Nephron progenitor cell (in vitro differentiated cells): ENCODE measurements around the gene ARHGAP32.

Experiments
- DNase-seq: peaks from one replicate; pipeline ENCODE4 v3.0.0; 2021
- H3K27ac Mint-ChIP-seq: 2 replicates; pipeline ENCODE4 v1.8.0; 2021; ENCODE audit warnings: mild to moderate bottlenecking, moderate library complexity, mixed read lengths
- H3K27me3 Mint-ChIP-seq: 2 replicates; pipeline ENCODE4 v1.8.0; 2021; ENCODE audit warnings: mild to moderate bottlenecking, low read depth, mixed read lengths; ENCODE audit not compliant: poor library complexity
- H3K36me3 Mint-ChIP-seq: 2 replicates; pipeline ENCODE4 v1.8.0; 2021; ENCODE audit warnings: low read depth, mixed read lengths
- H3K4me1 Mint-ChIP-seq: 2 replicates; pipeline ENCODE4 v1.8.0; 2021; ENCODE audit warnings: mixed read lengths
- H3K4me3 Mint-ChIP-seq: 2 replicates; pipeline ENCODE4 v1.8.0; 2021; ENCODE audit warnings: mild to moderate bottlenecking, moderate library complexity, mixed read lengths
- H3K9me3 Mint-ChIP-seq: 2 replicates; pipeline ENCODE4 v1.8.0; 2021; ENCODE audit warnings: mild to moderate bottlenecking, moderate library complexity, mixed read lengths
- TF ChIP-seq, protein P1 (sequence below): fragments of 200-600 bp; sonication (generic); IDR thresholded peaks from 2 replicates; pipeline ENCODE4 v1.5.0; 2021; ENCODE audit warnings: antibody characterized with exemption

ARHGAP32 gene

GRCh38 chr11:128938156-128938885, 253.8 kb downstream of the ARHGAP32 start:
- Mint-ChIP-seq H3K9me3 (peaks cover 8% of the 10 kb centered on the region), H3K36me3 (peaks cover 5% of the 10 kb centered on the region), H3K27me3 (peaks cover 18% of the 10 kb centered on the region), H3K4me1 (peaks cover 80% of the 10 kb centered on the region), H3K27ac (no peak overlapping the region), H3K4me3 (no peak overlapping the region)
- TF ChIP-seq, protein P1, sequence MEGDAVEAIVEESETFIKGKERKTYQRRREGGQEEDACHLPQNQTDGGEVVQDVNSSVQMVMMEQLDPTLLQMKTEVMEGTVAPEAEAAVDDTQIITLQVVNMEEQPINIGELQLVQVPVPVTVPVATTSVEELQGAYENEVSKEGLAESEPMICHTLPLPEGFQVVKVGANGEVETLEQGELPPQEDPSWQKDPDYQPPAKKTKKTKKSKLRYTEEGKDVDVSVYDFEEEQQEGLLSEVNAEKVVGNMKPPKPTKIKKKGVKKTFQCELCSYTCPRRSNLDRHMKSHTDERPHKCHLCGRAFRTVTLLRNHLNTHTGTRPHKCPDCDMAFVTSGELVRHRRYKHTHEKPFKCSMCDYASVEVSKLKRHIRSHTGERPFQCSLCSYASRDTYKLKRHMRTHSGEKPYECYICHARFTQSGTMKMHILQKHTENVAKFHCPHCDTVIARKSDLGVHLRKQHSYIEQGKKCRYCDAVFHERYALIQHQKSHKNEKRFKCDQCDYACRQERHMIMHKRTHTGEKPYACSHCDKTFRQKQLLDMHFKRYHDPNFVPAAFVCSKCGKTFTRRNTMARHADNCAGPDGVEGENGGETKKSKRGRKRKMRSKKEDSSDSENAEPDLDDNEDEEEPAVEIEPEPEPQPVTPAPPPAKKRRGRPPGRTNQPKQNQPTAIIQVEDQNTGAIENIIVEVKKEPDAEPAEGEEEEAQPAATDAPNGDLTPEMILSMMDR: no peak
- DNase-seq: no peak

GRCh38 chr11:128937480-128937879, 254.6 kb downstream of the ARHGAP32 start:
- Mint-ChIP-seq H3K4me3 (no peak overlapping the region), H3K9me3 (peaks cover 8% of the 10 kb centered on the region), H3K4me1 (peaks cover 78% of the 10 kb centered on the region), H3K27me3 (peaks cover 13% of the 10 kb centered on the region), H3K36me3 (peaks cover 5% of the 10 kb centered on the region), H3K27ac (no peak overlapping the region)
- TF ChIP-seq, protein P1: no peak
- no peak for DNase-seq

- peaks cover 86% of the 10 kb centered on the region for H3K4me1 Mint-ChIP-seq
- H3K4me3 Mint-ChIP-seq: peak overlapping the region; percentile 45
- peak; percentile 36 for DNase-seq
- peaks cover 8% of the 10 kb centered on the region for H3K9me3 Mint-ChIP-seq
- no peak overlapping the region for H3K27ac Mint-ChIP-seq
- peaks cover 15% of the 10 kb centered on the region for H3K27me3 Mint-ChIP-seq
- H3K36me3 Mint-ChIP-seq: peaks cover 5% of the 10 kb centered on the region
- TF ChIP-seq, protein P1: no peak
These were observed 255.4 kb downstream of the ARHGAP32 start for GRCh38 chr11:128936606-128937251.

GRCh38 chr11:128934926-128935325, 257.2 kb downstream of the ARHGAP32 start:
- H3K27me3 Mint-ChIP-seq: peaks cover 22% of the 10 kb centered on the region
- H3K4me1 Mint-ChIP-seq: peaks cover 86% of the 10 kb centered on the region
- peaks cover 8% of the 10 kb centered on the region for H3K9me3 Mint-ChIP-seq
- TF ChIP-seq, protein P1: no peak
- no peak overlapping the region for H3K4me3 Mint-ChIP-seq
- peaks cover 5% of the 10 kb centered on the region for H3K36me3 Mint-ChIP-seq
- H3K27ac Mint-ChIP-seq: no peak overlapping the region
- no peak for DNase-seq

GRCh38 chr11:128934351-128934750, 257.8 kb downstream of the ARHGAP32 start:
- H3K27me3 Mint-ChIP-seq: peaks cover 26% of the 10 kb centered on the region
- no peak for DNase-seq
- no peak overlapping the region for H3K27ac Mint-ChIP-seq
- peaks cover 5% of the 10 kb centered on the region for H3K36me3 Mint-ChIP-seq
- H3K4me1 Mint-ChIP-seq: peaks cover 86% of the 10 kb centered on the region
- peaks cover 8% of the 10 kb centered on the region for H3K9me3 Mint-ChIP-seq
- H3K4me3 Mint-ChIP-seq: no peak overlapping the region
- TF ChIP-seq, protein P1: no peak
